Neural cell (in vitro differentiated cells): Measurements from ENCODE around the gene TMCO4. TPM values are rescaled to one million over a fixed set of nuclear protein-coding genes. Genes with fewer than 3 reads are reported as not detected.

ENCODE experiments used
- H2AFZ ChIP-seq: fragments of 200-600, 300-800 bp; sonication (generic), shearing (Covaris generic); 2 replicates; pipeline ENCODE4 v1.6.0; 2014; ENCODE audit warnings: low read depth, mild to moderate bottlenecking, antibody characterized with exemption, low read length, moderate library complexity
- H3F3A ChIP-seq: fragments of 200-600 bp; shearing (Covaris generic); 2 replicates; pipeline ENCODE4 v1.6.1; 2016; ENCODE audit warnings: mild to moderate bottlenecking, moderate library complexity, mixed read lengths, antibody characterized with exemption, low read length; ENCODE audit not compliant: insufficient read depth, poor library complexity, severe bottlenecking
- H3K27ac ChIP-seq: fragments of 200-600, 300-800 bp; sonication (generic), shearing (Covaris generic); 2 replicates; pipeline ENCODE4 v1.5.1; 2014; ENCODE audit warnings: mild to moderate bottlenecking, low read length, moderate library complexity
- H3K27me3 ChIP-seq: fragments of 300-800, 200-600 bp; sonication (generic), shearing (Covaris generic); 2 replicates; pipeline ENCODE4 v1.6.0; 2014; ENCODE audit warnings: mild to moderate bottlenecking, low read depth, low read length, moderate library complexity; ENCODE audit not compliant: insufficient read depth
- H3K36me3 ChIP-seq: fragments of 300-800, 200-600 bp; sonication (generic), shearing (Covaris generic); 2 replicates; pipeline ENCODE4 v1.5.1; 2014; ENCODE audit warnings: mild to moderate bottlenecking, antibody characterized with exemption, low read length, moderate library complexity; ENCODE audit not compliant: insufficient read depth
- H3K4me2 ChIP-seq: fragments of 300-800, 200-600 bp; sonication (generic), shearing (Covaris generic); 2 replicates; pipeline ENCODE4 v1.6.0; 2014; ENCODE audit warnings: mild to moderate bottlenecking, low read length
- H3K4me3 ChIP-seq: fragments of 300-800, 200-600 bp; sonication (generic), shearing (Covaris generic); 2 replicates; pipeline ENCODE4 v1.5.1; 2014; ENCODE audit warnings: mild to moderate bottlenecking, low read length, moderate library complexity
- H3K79me2 ChIP-seq: fragments of 200-600 bp; shearing (Covaris generic); replicated peaks from 2 replicates; pipeline ENCODE4 v1.6.0; 2014; ENCODE audit warnings: mild to moderate bottlenecking, low read length, moderate library complexity; ENCODE audit not compliant: insufficient read depth
- H3K9ac ChIP-seq: fragments of 300-800, 200-600 bp; sonication (generic), shearing (Covaris generic); 2 replicates; pipeline ENCODE4 v1.6.1; 2016; ENCODE audit warnings: mild to moderate bottlenecking, low read length, mixed read lengths
- H3K9me2 ChIP-seq: fragments of 200-600 bp; shearing (Covaris generic); 2 replicates; pipeline ENCODE4 v1.6.1; 2016; ENCODE audit warnings: mild to moderate bottlenecking, low read length, mixed read lengths; ENCODE audit not compliant: insufficient read depth
- H3K9me3 ChIP-seq: fragments of 200-600, 300-800 bp; sonication (generic), shearing (Covaris generic); 2 replicates; pipeline ENCODE4 v1.6.1; 2016; ENCODE audit warnings: mild to moderate bottlenecking, mixed run types, low read length, moderate library complexity, mixed read lengths
- H4K20me1 ChIP-seq: fragments of 200-600 bp; shearing (Covaris generic); 2 replicates; pipeline ENCODE4 v1.6.1; 2016; ENCODE audit warnings: mild to moderate bottlenecking, mixed run types; ENCODE audit not compliant: insufficient read depth
- EP300 ChIP-seq: fragments of 450-650 bp; conservative IDR thresholded peaks from 2 replicates; pipeline ENCODE4 v1.6.1; 2014; ENCODE audit warnings: antibody characterized with exemption, mild to moderate bottlenecking, moderate library complexity; ENCODE audit not compliant: poor library complexity, severe bottlenecking
- MXI1 ChIP-seq: fragments of 450-650 bp; conservative IDR thresholded peaks from 2 replicates; pipeline ENCODE4 v1.6.1; 2014; ENCODE audit warnings: antibody characterized with exemption, mild to moderate bottlenecking; ENCODE audit not compliant: poor library complexity, severe bottlenecking
- POLR2AphosphoS5 ChIP-seq: IDR thresholded peaks from 2 replicates; pipeline ENCODE4 v1.6.1; 2012
- RAD21 ChIP-seq: fragments of 450-650 bp; conservative IDR thresholded peaks from 2 replicates; pipeline ENCODE4 v1.6.1; 2014; ENCODE audit warnings: antibody characterized with exemption, mild to moderate bottlenecking, moderate library complexity
- SMC3 ChIP-seq: fragments of 450-650 bp; conservative IDR thresholded peaks from 2 replicates; pipeline ENCODE4 v1.6.1; 2014; ENCODE audit warnings: antibody characterized with exemption, mild to moderate bottlenecking, moderate library complexity; ENCODE audit not compliant: poor library complexity
- TAF1 ChIP-seq: IDR thresholded peaks from 2 replicates; pipeline ENCODE4 v1.6.1; 2012; ENCODE audit warnings: low read depth
- polyA plus RNA-seq: library from polyadenylated mRNA; depleted of rRNA; stranded (reverse); fragments of >200 nt; gene quantifications from 2 replicates; pipeline ENCODE4 v1.2.3, GENCODE V29; 2014
- TF ChIP-seq, protein P1 (sequence below): fragments of 450-650 bp; IDR thresholded peaks from 2 replicates; pipeline ENCODE4 v1.5.1; 2014; ENCODE audit warnings: antibody characterized with exemption, mild to moderate bottlenecking, moderate library complexity; ENCODE audit not compliant: poor library complexity, severe bottlenecking
- TF ChIP-seq, protein P2 (sequence below): IDR thresholded peaks from 2 replicates; pipeline ENCODE4 v1.6.1; 2012; ENCODE audit warnings: borderline replicate concordance

TMCO4 gene
- polyA plus RNA-seq, 1 donor from 2014 or later = not detected

DNA sequence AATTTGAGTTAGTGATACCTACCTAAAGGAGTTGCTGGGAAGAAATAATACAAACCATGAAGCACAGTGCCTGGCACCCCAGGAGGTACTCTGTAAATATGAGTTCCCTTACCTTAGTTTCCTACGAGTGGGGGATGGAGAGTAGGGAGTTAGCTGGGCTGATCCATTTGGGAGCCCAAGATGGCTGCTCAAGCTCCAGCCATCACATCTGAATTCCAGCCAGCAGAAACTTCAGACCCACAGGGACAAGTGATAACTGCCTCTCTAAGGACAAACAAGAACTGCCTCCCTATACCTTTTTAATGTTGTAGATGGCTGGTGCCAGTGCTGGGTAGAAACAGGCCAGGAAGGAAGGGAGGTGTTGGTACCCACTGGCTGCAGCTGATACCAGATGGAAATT, 112.3 kb downstream of the TMCO4 start:
- Histone ChIP-seq H3K27ac (no peak overlapping the region), H3K36me3 (no peaks in the 10 kb centered on the region), H3F3A (no peaks in the 10 kb centered on the region), H3K9me2 (no peaks in the 10 kb centered on the region), H3K9ac (no peak overlapping the region), H2AFZ (no peak overlapping the region), H3K4me2 (no peak overlapping the region), H3K79me2 (no peaks in the 10 kb centered on the region), H3K9me3 (no peaks in the 10 kb centered on the region), H4K20me1 (no peaks in the 10 kb centered on the region), H3K4me3 (no peak overlapping the region), H3K27me3 (no peaks in the 10 kb centered on the region)
- TF ChIP-seq MXI1 (no peak), EP300 (no peak), SMC3 (no peak), RAD21 (no peak), TAF1 (no peak)
- TF ChIP-seq, protein P1, sequence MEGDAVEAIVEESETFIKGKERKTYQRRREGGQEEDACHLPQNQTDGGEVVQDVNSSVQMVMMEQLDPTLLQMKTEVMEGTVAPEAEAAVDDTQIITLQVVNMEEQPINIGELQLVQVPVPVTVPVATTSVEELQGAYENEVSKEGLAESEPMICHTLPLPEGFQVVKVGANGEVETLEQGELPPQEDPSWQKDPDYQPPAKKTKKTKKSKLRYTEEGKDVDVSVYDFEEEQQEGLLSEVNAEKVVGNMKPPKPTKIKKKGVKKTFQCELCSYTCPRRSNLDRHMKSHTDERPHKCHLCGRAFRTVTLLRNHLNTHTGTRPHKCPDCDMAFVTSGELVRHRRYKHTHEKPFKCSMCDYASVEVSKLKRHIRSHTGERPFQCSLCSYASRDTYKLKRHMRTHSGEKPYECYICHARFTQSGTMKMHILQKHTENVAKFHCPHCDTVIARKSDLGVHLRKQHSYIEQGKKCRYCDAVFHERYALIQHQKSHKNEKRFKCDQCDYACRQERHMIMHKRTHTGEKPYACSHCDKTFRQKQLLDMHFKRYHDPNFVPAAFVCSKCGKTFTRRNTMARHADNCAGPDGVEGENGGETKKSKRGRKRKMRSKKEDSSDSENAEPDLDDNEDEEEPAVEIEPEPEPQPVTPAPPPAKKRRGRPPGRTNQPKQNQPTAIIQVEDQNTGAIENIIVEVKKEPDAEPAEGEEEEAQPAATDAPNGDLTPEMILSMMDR = no peak

DNA sequence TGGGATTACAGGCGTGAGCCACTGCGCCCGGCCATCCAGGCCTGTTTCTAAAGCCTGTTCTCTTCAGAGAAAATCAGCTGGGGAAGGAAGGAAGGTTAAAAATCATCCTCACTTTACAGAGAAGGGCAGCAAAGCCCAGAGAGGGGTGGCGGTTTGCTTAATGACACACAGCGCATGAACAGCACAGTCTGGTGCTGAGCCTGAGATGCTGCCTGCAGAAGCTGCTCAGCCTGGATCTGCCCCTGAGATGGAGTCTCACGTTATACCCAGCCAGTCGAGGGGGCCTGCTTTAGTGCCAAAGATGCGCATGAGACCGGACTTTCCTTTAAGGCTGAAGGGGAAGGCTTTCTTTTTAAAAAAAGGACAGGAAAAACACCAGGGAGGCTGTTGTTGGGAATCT, 113.7 kb downstream of the TMCO4 start:
- no peak overlapping the region for H2AFZ ChIP-seq
- no peaks in the 10 kb centered on the region for H4K20me1 ChIP-seq
- H3K36me3 ChIP-seq = no peaks in the 10 kb centered on the region
- H3K9ac ChIP-seq = no peak overlapping the region
- no peaks in the 10 kb centered on the region for H3K27me3 ChIP-seq
- H3F3A ChIP-seq = no peaks in the 10 kb centered on the region
- H3K4me2 ChIP-seq = no peak overlapping the region
- H3K9me3 ChIP-seq = no peaks in the 10 kb centered on the region
- no peaks in the 10 kb centered on the region for H3K79me2 ChIP-seq
- no peaks in the 10 kb centered on the region for H3K9me2 ChIP-seq
- H3K27ac ChIP-seq = no peak overlapping the region
- TF ChIP-seq RAD21 (no peak), TAF1 (no peak), MXI1 (no peak)
- H3K4me3 ChIP-seq = no peak overlapping the region

DNA sequence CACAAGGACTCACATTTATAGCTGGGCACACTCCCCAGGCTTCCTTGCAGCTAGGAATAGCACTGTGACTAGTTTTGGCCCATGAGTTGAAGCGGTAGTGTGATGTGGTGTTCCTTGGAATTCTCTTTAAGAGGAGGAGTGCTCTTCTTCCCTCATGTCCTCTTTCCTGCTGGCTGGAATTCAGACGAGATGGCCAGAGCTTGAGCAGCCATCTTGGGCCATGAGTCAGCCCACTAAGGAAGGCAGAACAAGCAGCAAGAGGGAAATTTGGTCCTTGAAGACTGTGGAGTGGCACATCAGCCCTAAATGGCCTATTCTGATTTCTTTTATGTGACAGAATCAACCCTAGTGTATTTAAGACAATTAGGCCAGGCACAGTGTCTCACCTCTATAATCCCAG, 115.0 kb downstream of the TMCO4 start:
- Histone ChIP-seq H3K27ac (no peak overlapping the region), H2AFZ (no peak overlapping the region), H3K9me3 (no peaks in the 10 kb centered on the region), H3K79me2 (no peaks in the 10 kb centered on the region), H3K4me2 (no peak overlapping the region), H3K4me3 (no peak overlapping the region), H3K27me3 (no peaks in the 10 kb centered on the region), H3K9ac (no peak overlapping the region), H3F3A (no peaks in the 10 kb centered on the region), H3K36me3 (no peaks in the 10 kb centered on the region), H4K20me1 (no peaks in the 10 kb centered on the region), H3K9me2 (no peaks in the 10 kb centered on the region)
- TF ChIP-seq, protein P2, sequence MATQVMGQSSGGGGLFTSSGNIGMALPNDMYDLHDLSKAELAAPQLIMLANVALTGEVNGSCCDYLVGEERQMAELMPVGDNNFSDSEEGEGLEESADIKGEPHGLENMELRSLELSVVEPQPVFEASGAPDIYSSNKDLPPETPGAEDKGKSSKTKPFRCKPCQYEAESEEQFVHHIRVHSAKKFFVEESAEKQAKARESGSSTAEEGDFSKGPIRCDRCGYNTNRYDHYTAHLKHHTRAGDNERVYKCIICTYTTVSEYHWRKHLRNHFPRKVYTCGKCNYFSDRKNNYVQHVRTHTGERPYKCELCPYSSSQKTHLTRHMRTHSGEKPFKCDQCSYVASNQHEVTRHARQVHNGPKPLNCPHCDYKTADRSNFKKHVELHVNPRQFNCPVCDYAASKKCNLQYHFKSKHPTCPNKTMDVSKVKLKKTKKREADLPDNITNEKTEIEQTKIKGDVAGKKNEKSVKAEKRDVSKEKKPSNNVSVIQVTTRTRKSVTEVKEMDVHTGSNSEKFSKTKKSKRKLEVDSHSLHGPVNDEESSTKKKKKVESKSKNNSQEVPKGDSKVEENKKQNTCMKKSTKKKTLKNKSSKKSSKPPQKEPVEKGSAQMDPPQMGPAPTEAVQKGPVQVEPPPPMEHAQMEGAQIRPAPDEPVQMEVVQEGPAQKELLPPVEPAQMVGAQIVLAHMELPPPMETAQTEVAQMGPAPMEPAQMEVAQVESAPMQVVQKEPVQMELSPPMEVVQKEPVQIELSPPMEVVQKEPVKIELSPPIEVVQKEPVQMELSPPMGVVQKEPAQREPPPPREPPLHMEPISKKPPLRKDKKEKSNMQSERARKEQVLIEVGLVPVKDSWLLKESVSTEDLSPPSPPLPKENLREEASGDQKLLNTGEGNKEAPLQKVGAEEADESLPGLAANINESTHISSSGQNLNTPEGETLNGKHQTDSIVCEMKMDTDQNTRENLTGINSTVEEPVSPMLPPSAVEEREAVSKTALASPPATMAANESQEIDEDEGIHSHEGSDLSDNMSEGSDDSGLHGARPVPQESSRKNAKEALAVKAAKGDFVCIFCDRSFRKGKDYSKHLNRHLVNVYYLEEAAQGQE = no peak
- TF ChIP-seq POLR2AphosphoS5 (no peak), RAD21 (no peak), MXI1 (no peak)
